ENCODE results near the gene FOXN3. TPM values are rescaled to one million over a fixed set of nuclear protein-coding genes. Genes with fewer than 3 reads are reported as not detected.
"Not testable (repeated sequence)": the region's sequence is repeated elsewhere in the genome, so short reads cannot be mapped to it uniquely, and the experiment has no call there.

Gene FOXN3
- total RNA-seq, 4 donors from 2014 or later = 91.7 to 207 (median 125) TPM

DNA sequence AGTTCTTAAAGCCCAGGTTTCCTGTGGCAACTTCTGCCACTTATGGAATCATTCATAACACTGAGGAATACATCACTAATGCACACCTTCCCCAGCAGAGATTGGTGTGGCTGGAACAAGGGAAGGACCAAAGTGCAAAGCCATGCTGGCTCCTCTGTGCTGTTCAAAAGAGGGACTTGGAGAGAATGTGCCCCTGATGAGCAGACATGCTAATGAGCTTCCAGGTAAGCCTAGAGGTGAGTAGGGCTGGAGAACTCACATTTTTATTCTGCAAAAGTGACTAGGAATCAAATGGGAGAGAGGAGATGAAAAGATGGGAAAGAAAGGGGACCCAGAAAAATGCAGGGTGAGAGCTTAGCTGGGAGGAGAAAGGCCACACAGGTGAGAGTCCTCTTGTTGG lies 302.9 kb downstream of the FOXN3 start:
- DNase-seq (ENCODE audit: low spot score) = no peak
- ATAC-seq (ENCODE audit: low FRiP score) = no peak
- TF ChIP-seq, protein P1, sequence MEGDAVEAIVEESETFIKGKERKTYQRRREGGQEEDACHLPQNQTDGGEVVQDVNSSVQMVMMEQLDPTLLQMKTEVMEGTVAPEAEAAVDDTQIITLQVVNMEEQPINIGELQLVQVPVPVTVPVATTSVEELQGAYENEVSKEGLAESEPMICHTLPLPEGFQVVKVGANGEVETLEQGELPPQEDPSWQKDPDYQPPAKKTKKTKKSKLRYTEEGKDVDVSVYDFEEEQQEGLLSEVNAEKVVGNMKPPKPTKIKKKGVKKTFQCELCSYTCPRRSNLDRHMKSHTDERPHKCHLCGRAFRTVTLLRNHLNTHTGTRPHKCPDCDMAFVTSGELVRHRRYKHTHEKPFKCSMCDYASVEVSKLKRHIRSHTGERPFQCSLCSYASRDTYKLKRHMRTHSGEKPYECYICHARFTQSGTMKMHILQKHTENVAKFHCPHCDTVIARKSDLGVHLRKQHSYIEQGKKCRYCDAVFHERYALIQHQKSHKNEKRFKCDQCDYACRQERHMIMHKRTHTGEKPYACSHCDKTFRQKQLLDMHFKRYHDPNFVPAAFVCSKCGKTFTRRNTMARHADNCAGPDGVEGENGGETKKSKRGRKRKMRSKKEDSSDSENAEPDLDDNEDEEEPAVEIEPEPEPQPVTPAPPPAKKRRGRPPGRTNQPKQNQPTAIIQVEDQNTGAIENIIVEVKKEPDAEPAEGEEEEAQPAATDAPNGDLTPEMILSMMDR (IDR thresholded peaks at IDR 0.05) = no peak

DNA sequence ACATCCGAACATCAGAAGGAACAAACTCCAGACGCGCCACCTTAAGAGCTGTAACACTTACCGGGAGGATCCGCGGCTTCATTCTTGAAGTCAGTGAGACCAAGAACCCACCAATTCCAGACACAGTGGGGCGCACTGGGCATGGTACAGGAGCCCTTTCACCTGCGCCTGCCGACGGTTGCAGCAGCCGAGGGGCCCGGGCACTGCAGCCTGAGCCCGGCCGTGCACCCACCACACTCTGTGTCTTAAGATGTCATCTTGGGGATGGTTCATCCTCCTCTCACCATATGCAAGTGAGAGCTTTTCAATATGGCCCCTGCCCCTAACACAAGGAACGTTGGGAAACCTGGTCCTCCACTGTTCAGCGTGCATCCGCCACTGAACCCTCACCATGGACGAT lies 304.3 kb downstream of the FOXN3 start:
- TF ChIP-seq, protein P1 (IDR thresholded peaks at IDR 0.05) = no peak
- DNase-seq (ENCODE audit: low spot score) (no peak), ATAC-seq (ENCODE audit: low FRiP score) (no peak)

DNA sequence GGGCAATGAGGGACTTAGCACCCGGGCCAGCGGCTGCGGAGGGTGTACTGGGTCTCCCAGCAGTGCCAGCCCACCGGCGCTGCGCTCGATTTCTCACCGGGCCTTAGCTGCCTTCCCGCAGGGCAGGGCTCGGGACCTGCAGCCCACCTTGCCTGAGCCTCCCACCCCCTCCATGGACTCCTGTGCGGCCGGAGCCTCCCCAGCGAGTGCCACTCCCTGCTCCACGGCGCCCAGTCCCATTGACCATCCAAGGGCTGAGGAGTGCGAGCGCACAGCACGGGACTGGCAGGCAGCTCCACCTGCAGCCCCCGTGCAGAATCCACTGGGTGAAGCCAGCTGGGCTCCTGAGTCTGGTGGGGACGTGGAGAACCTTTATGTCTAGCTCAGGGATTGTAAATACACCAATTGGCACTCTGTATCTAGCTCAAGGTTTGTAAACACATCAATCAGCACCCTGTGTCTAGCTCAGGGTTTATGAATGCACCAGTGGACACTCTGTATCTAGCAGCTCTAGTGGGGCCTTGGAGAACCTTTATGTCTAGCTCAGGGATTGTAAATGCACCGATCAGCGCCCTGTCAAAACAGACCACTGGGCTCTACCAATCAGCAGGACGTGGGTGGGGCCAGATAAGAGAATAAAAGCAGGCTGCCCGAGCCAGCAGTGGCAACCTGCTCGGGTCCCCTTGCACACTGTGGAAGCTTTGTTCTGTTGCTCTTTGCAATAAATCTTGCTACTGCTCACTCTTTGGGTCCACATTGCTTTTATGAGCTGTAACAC lies 305.1 kb downstream of the FOXN3 start:
- not testable (repeated sequence) for DNase-seq (ENCODE audit: low spot score); ATAC-seq (ENCODE audit: low FRiP score)

DNA sequence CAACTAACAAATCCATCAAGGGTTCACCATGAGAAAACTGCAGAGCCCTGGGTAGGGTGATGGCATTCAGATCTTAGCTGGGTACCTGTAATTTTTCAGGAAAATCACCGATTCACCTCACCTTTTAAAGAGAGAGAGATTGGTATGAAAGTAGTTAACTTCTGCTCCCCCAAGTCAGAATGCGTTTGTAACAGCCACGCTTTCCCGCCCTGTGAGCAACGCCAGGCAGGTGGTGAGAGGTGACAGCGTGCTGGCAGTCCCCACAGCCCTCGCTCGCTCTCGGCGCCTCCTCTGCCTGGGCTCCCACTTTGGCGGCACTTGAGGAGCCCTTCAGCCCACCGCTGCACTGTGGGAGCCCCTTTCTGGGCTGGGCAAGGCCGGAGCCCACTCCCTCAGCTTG lies 305.8 kb downstream of the FOXN3 start:
- DNase-seq (ENCODE audit: low spot score); ATAC-seq (ENCODE audit: low FRiP score): not testable (repeated sequence)

DNA sequence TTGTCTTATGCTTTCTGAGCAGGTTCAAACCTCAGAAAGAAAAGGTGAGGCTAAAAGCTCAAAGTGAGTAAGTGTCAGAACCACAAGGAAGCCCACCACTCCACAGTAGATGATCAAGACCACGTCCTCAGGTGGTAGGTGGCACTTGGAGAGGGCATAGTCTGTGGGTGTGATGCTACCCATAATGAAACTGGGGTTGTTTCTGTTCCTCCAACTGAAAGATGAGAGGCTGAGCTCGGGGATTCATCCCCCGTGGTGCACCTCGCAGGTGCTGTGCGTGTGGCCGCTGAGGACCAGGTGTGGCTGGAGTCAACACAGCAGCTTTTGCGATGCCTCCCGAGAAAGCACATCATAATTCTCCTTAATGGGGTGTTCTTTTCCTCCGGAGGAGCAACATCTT lies 306.9 kb downstream of the FOXN3 start:
- TF ChIP-seq, protein P1 (IDR thresholded peaks at IDR 0.05) = no peak
- DNase-seq (ENCODE audit: low spot score) = no peak
- ATAC-seq (ENCODE audit: low FRiP score) = no peak

DNA sequence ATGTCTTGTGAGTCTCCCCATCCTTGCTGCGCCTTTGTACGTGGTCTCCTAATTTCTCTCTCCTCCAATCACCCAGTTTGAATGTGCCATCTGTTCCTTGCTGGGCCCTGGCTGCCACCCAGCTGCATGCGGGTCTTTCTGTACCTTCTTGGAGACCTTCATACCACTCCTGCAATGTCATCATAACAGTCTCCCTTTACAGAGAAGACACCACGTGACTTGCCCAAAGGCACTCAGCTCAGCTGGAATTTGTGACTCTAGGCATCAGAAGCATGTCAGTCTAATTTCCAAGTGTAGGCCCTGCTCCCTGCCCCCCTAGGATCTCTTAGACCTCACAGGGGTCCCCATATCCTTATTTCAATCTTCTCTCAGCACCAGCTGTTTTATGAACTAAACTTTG lies 308.4 kb downstream of the FOXN3 start:
- ATAC-seq (ENCODE audit: low FRiP score) (no peak), DNase-seq (ENCODE audit: low spot score) (no peak)
- TF ChIP-seq, protein P1 (IDR thresholded peaks at IDR 0.05) = no peak

DNA sequence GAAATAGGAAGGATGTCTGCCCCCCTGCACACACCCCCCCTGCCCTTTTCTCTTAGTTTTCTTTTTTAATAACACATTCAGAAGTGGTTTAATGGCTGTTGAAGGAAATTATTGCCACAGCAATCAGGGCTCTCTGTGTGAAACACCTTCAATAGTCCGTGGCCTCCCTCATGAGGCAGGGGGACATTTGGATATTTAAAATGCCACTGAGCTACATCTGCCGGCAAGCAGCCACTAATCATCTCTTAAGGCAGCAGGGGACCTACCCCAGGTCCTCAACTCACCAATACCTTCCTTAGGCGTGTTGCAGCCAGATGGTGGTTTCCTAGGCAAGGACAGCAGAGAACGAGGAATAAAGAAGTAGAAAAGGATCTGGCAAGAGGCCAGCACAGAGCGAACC lies 309.4 kb downstream of the FOXN3 start:
- TF ChIP-seq, protein P1 (IDR thresholded peaks at IDR 0.05) = no peak
- no peak for DNase-seq (ENCODE audit: low spot score)
- ATAC-seq (ENCODE audit: low FRiP score) = no peak

Data from omental fat pad (tissue), 4 donors.